ENCODE data around the gene TBC1D10A.

TBC1D10A gene

GRCh38 chr22:30371981-30372380 lies 45.2 kb upstream of the TBC1D10A start:
- H3K4me1 ChIP-seq (ENCODE audit: insufficient read depth, poor library complexity, severe bottlenecking), result no peaks in the 10 kb centered on the region
- no peaks in the 10 kb centered on the region for H3K27me3 ChIP-seq (ENCODE audit: insufficient read depth, poor library complexity, severe bottlenecking)
- no peak overlapping the region for H3K27ac ChIP-seq (ENCODE audit: poor library complexity, severe bottlenecking)
- H3K4me3 ChIP-seq (ENCODE audit: severe bottlenecking), result no peak overlapping the region
- ATAC-seq (ENCODE audit: low read depth) (no peak), DNase-seq (ENCODE audit: low spot score) (no peak)
- H3K9me3 ChIP-seq (ENCODE audit: severe bottlenecking), result no peaks in the 10 kb centered on the region
- TF ChIP-seq CTCF (IDR thresholded peaks at IDR 0.05; ENCODE audit: poor library complexity, severe bottlenecking), result no peak
- H3K36me3 ChIP-seq (ENCODE audit: low read depth), result no peaks in the 10 kb centered on the region

GRCh38 chr22:30371321-30371720 lies 44.6 kb upstream of the TBC1D10A start:
- no peak overlapping the region for H3K4me3 ChIP-seq (ENCODE audit: severe bottlenecking)
- no peaks in the 10 kb centered on the region for H3K9me3 ChIP-seq (ENCODE audit: severe bottlenecking)
- no peaks in the 10 kb centered on the region for H3K4me1 ChIP-seq (ENCODE audit: insufficient read depth, poor library complexity, severe bottlenecking)
- H3K27me3 ChIP-seq (ENCODE audit: insufficient read depth, poor library complexity, severe bottlenecking), result no peaks in the 10 kb centered on the region
- H3K36me3 ChIP-seq (ENCODE audit: low read depth), result no peaks in the 10 kb centered on the region
- no peak overlapping the region for H3K27ac ChIP-seq (ENCODE audit: poor library complexity, severe bottlenecking)
- DNase-seq (ENCODE audit: low spot score) (no peak), ATAC-seq (ENCODE audit: low read depth) (no peak)
- TF ChIP-seq CTCF (IDR thresholded peaks at IDR 0.05; ENCODE audit: poor library complexity, severe bottlenecking), result no peak

GRCh38 chr22:30370641-30371230 lies 44.0 kb upstream of the TBC1D10A start:
- TF ChIP-seq CTCF (IDR thresholded peaks at IDR 0.05; ENCODE audit: poor library complexity, severe bottlenecking), result no peak
- no peaks in the 10 kb centered on the region for H3K4me1 ChIP-seq (ENCODE audit: insufficient read depth, poor library complexity, severe bottlenecking)
- no peak overlapping the region for H3K27ac ChIP-seq (ENCODE audit: poor library complexity, severe bottlenecking)
- ATAC-seq (ENCODE audit: low read depth) (no peak), DNase-seq (ENCODE audit: low spot score) (no peak)
- no peaks in the 10 kb centered on the region for H3K27me3 ChIP-seq (ENCODE audit: insufficient read depth, poor library complexity, severe bottlenecking)
- H3K4me3 ChIP-seq (ENCODE audit: severe bottlenecking), result no peak overlapping the region
- no peaks in the 10 kb centered on the region for H3K36me3 ChIP-seq (ENCODE audit: low read depth)
- no peaks in the 10 kb centered on the region for H3K9me3 ChIP-seq (ENCODE audit: severe bottlenecking)

GRCh38 chr22:30368420-30368819 lies 41.7 kb upstream of the TBC1D10A start:
- ATAC-seq (ENCODE audit: low read depth) (no peak), DNase-seq (ENCODE audit: low spot score) (no peak)
- Histone ChIP-seq H3K4me1 (ENCODE audit: insufficient read depth, poor library complexity, severe bottlenecking) (no peaks in the 10 kb centered on the region), H3K27ac (ENCODE audit: poor library complexity, severe bottlenecking) (no peak overlapping the region), H3K9me3 (ENCODE audit: severe bottlenecking) (no peaks in the 10 kb centered on the region), H3K27me3 (ENCODE audit: insufficient read depth, poor library complexity, severe bottlenecking) (no peaks in the 10 kb centered on the region), H3K36me3 (ENCODE audit: low read depth) (no peaks in the 10 kb centered on the region), H3K4me3 (ENCODE audit: severe bottlenecking) (no peak overlapping the region)
- no peak for TF ChIP-seq CTCF (IDR thresholded peaks at IDR 0.05; ENCODE audit: poor library complexity, severe bottlenecking)

GRCh38 chr22:30365891-30366290 lies 39.1 kb upstream of the TBC1D10A start:
- TF ChIP-seq CTCF (IDR thresholded peaks at IDR 0.05; ENCODE audit: poor library complexity, severe bottlenecking), result no peak
- Histone ChIP-seq H3K4me1 (ENCODE audit: insufficient read depth, poor library complexity, severe bottlenecking) (no peaks in the 10 kb centered on the region), H3K27ac (ENCODE audit: poor library complexity, severe bottlenecking) (no peak overlapping the region), H3K9me3 (ENCODE audit: severe bottlenecking) (no peaks in the 10 kb centered on the region), H3K36me3 (ENCODE audit: low read depth) (no peaks in the 10 kb centered on the region), H3K27me3 (ENCODE audit: insufficient read depth, poor library complexity, severe bottlenecking) (no peaks in the 10 kb centered on the region), H3K4me3 (ENCODE audit: severe bottlenecking) (no peak overlapping the region)
- ATAC-seq (ENCODE audit: low read depth) (no peak), DNase-seq (ENCODE audit: low spot score) (no peak)

All from RWPE2 (cell line).